Mammary epithelial cell (primary cell): Measurements from ENCODE around the gene DENND5A.

Source experiments
- CTCF ChIP-seq, 2 donors: IDR thresholded peaks in 1 of 2; conservative IDR thresholded peaks in 1 of 2; 2 replicates each; pipeline ENCODE4 v1.5.1; 2011 to 2012; ENCODE audit warnings: inconsistent platforms in 2 of 2, low read length in 2 of 2, mild to moderate bottlenecking in 2 of 2, control low read depth in 1 of 2, low read depth in 1 of 2; ENCODE audit not compliant: insufficient read depth in 1 of 2; ENCODE audit errors: extremely low read depth in 1 of 2
- EZH2 ChIP-seq: IDR thresholded peaks from 2 replicates; pipeline ENCODE4 v1.6.1; 2012; ENCODE audit warnings: low read length, inconsistent platforms, borderline replicate concordance

- TF ChIP-seq CTCF (conservative IDR thresholded peaks at IDR 0.05 in 1 of 2, IDR thresholded peaks at IDR 0.05 in 1 of 2; ENCODE audit: extremely low read depth in 1 of 2, insufficient read depth in 1 of 2, low read depth in 1 of 2, low read length in 2 of 2) (no peak), EZH2 (no peak)
Measured at GRCh38 chr11:9158898-9159391, 106.2 kb downstream of the DENND5A start.
